ENCODE data around the gene SMARCD1. TPM values are rescaled to one million over a fixed set of nuclear protein-coding genes. Genes with fewer than 3 reads are reported as not detected.

Gene SMARCD1
- total and polyA plus RNA-seq, 2 experiments from 2014 or later = 124 to 287 TPM

DNA sequence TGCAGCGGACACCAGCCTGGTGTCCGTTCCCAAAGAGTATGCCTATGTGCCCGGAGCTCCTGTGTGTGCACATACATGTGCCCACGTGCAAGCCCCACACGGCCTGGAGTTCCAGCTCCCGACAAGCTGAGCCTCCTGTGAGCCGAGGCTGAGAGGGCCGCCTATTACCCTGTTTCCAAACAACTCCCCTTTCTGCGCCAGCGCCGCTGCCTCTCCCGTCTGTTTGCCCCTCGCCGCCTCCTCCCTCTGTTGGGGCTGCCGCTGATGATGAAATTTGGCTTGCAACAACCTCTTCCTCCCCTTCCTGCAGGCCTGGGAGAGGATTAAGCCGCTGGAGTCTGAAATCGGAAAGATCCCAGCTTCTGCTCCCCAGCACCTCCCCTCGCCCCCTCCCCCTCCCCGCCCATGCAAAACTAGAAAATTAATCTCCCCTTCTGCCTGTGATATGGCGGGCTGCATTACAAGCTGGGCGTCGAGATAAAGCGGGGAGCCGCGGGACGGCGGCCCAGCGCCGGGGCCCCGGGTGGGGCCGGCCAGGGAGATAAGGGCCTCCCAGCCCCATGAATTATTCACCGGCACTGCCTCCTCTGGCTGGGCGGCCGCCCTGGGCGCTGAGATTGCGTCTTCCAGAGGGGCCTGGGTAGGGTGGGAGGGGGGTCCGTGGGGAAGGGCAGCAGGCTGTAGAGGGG is 34.6 kb upstream of the SMARCD1 start:
- H3F3A ChIP-seq (replicated peaks; ENCODE audit: low read depth) = peaks cover 5% of the 10 kb centered on the region; the same call in 1 of the 2 replicates
- no peak overlapping the region for H3K27ac ChIP-seq (ENCODE audit: low read depth)
- Mint-ChIP-seq H3K4me1 (peaks cover 16% of the 10 kb centered on the region), H3K36me3 (ENCODE audit: low read depth) (no peaks in the 10 kb centered on the region), H3K27me3 (ENCODE audit: insufficient read depth, low read depth, poor library complexity) (peaks cover 56% of the 10 kb centered on the region), H3K9me3 (no peaks in the 10 kb centered on the region; the same call in 1 of the 3 replicates), H3K4me3 (peak overlapping the region; percentile 77), H3K27ac (no peak overlapping the region)
- H2AFZ ChIP-seq = peak overlapping the region; percentile 90
- H4K20me1 ChIP-seq (replicated peaks; ENCODE audit: insufficient read depth) = no peaks in the 10 kb centered on the region; the same call in 1 of the 2 replicates
- no peaks in the 10 kb centered on the region for H3K79me2 ChIP-seq (replicated peaks; ENCODE audit: insufficient read depth)
- H3K27me3 ChIP-seq (ENCODE audit: insufficient read depth) = peaks cover 88% of the 10 kb centered on the region
- H3K4me3 ChIP-seq = peak overlapping the region; percentile 57
- DNase-seq (ENCODE audit: low spot score) (peak; percentile 78), ATAC-seq (peak; percentile 72)
- no peaks in the 10 kb centered on the region for H3K9me2 ChIP-seq (ENCODE audit: insufficient read depth)
- peaks cover 8% of the 10 kb centered on the region; the same call in 1 of the 2 replicates for H3K4me1 ChIP-seq (ENCODE audit: insufficient read depth)
- H3K4me2 ChIP-seq = peak overlapping the region; percentile 84
- no peaks in the 10 kb centered on the region for H3K36me3 ChIP-seq (ENCODE audit: insufficient read depth)
- TF ChIP-seq ZNF331 (CRISPR knock-in tag; IDR thresholded peaks at IDR 0.05; ENCODE audit: low read depth) (no peak), CTCF (conservative IDR thresholded peaks at IDR 0.05; ENCODE audit: low read depth in 2 of 2) (no peak), EZH2 (IDR thresholded peaks at IDR 0.05; ENCODE audit: low read depth, unreplicated experiment) (no peak), REST (IDR thresholded peaks at IDR 0.05; ENCODE audit: unreplicated experiment) (no peak), ZNF462 (CRISPR knock-in tag; IDR thresholded peaks at IDR 0.05) (no peak), POLR2AphosphoS5 (IDR thresholded peaks at IDR 0.05; ENCODE audit: low read depth) (no peak), JUNB (IDR thresholded peaks at IDR 0.05; ENCODE audit: unreplicated experiment) (no peak), ZNF114 (CRISPR knock-in tag; IDR thresholded peaks at IDR 0.05) (no peak), NANOG (IDR thresholded peaks at IDR 0.05; ENCODE audit: borderline replicate concordance) (no peak), STAT1 (IDR thresholded peaks at IDR 0.05; ENCODE audit: unreplicated experiment) (no peak)
